ENCODE results near the gene MIX23.

- no peak for TF ChIP-seq POLR2A (IDR thresholded peaks at IDR 0.05)
- no peak for TF ChIP-seq CTCF (IDR thresholded peaks at IDR 0.05)
These were observed 5.1 kb downstream of the MIX23 start for GRCh38 chr3:122377975-122378374.
